Panc1 (cell line): ENCODE data around the gene GARIN1A. TPM values are rescaled to one million over a fixed set of nuclear protein-coding genes. Genes with fewer than 3 reads are reported as not detected.

Experiments used
- total RNA-seq: library from RNA; stranded (reverse); gene quantifications from one replicate; pipeline ENCODE4 v1.2.1, GENCODE V29; 2021; ENCODE audit not compliant: unreplicated experiment

The GARIN1A gene
- total RNA-seq, 1 experiment from 2014 or later = 1.2 TPM

Other genes starting within 250 kb of the GARIN1A start
- gene HILPDA, start 216.4 kb upstream of the GARIN1A start, total RNA-seq = 70.8 TPM
- gene METTL2B, start 195.5 kb upstream of the GARIN1A start, total RNA-seq = 43.6 TPM
- 210 TPM for gene CALU, start 67.1 kb downstream of the GARIN1A start, total RNA-seq
- not detected for gene OPN1SW, start 103.5 kb downstream of the GARIN1A start, total RNA-seq
- 1.1 TPM for gene CCDC136, start 119.7 kb downstream of the GARIN1A start, total RNA-seq
- 10.2 TPM for gene FLNC, start 158.1 kb downstream of the GARIN1A start, total RNA-seq
- gene ATP6V1F, start 190.6 kb downstream of the GARIN1A start, total RNA-seq = 151 TPM
- 0.13 TPM for gene KCP, start 238.4 kb downstream of the GARIN1A start, total RNA-seq